HL-60/S4 treated with phorbol 12-myristate 13-acetate at 8.2 ng/mL for 4 days and 3 days (cell line): Measurements from ENCODE around the gene HMOX1.

Experiments
- in situ Hi-C: fragments of 300-500 bp; cut with MboI; formaldehyde crosslinking; loops from 2 replicates; pipeline ENCODE4 v1.15.0; 2022; ENCODE audit warnings: low sequenced_read_pairs

HMOX1 gene

GRCh38 chr22:35399678-35400500, 19.0 kb downstream of the HMOX1 start, which contains the start of gene MCM5:
MCM5 (plus strand) TSS chr22:35400140; CDS start chr22:35400439, 299 bp downstream.
- in situ Hi-C loops = no loop called here

- in situ Hi-C loops = no loop called here
Observed at GRCh38 chr22:35400501-35400790, 19.6 kb downstream of the HMOX1 start.

GRCh38 chr22:35401863-35402262, 21.0 kb downstream of the HMOX1 start:
- in situ Hi-C loops = no loop called here

GRCh38 chr22:35403356-35403755, 22.5 kb downstream of the HMOX1 start:
- in situ Hi-C loops = no loop called here

- in situ Hi-C loops = no loop called here
Observed at GRCh38 chr22:35404176-35404575, 23.3 kb downstream of the HMOX1 start.

GRCh38 chr22:35406443-35406842, 25.5 kb downstream of the HMOX1 start:
- in situ Hi-C loops = no loop called here

- in situ Hi-C loops = no loop called here
Observed at GRCh38 chr22:35407362-35407761, 26.5 kb downstream of the HMOX1 start.

- in situ Hi-C loops = no loop called here
Observed at GRCh38 chr22:35409783-35410662, 29.1 kb downstream of the HMOX1 start.

- in situ Hi-C loops = no loop called here
Observed at GRCh38 chr22:35410663-35411034, 29.8 kb downstream of the HMOX1 start.

- in situ Hi-C loops = no loop called here
Observed at GRCh38 chr22:35411102-35411501, 30.2 kb downstream of the HMOX1 start.

GRCh38 chr22:35413624-35414023, 32.7 kb downstream of the HMOX1 start:
- in situ Hi-C loops = no loop called here

- in situ Hi-C loops = no loop called here
Observed at GRCh38 chr22:35417606-35418005, 36.7 kb downstream of the HMOX1 start.

GRCh38 chr22:35418088-35418487, 37.2 kb downstream of the HMOX1 start:
- in situ Hi-C loops = no loop called here

- in situ Hi-C loops = no loop called here
Observed at GRCh38 chr22:35418731-35419130, 37.8 kb downstream of the HMOX1 start.

- in situ Hi-C loops = no loop called here
Observed at GRCh38 chr22:35419756-35420155, 38.9 kb downstream of the HMOX1 start.

- in situ Hi-C loops = no loop called here
Observed at GRCh38 chr22:35421121-35421520, 40.2 kb downstream of the HMOX1 start.

GRCh38 chr22:35422145-35422544, 41.2 kb downstream of the HMOX1 start:
- in situ Hi-C loops = no loop called here

GRCh38 chr22:35422936-35423335, 42.0 kb downstream of the HMOX1 start:
- in situ Hi-C loops = no loop called here

GRCh38 chr22:35424081-35424480, 43.2 kb downstream of the HMOX1 start:
- in situ Hi-C loops = no loop called here

GRCh38 chr22:35424761-35425160, 43.9 kb downstream of the HMOX1 start:
- in situ Hi-C loops = no loop called here

GRCh38 chr22:35425546-35425945, 44.6 kb downstream of the HMOX1 start:
- in situ Hi-C loops = no loop called here
